Measurements from ENCODE around the gene PLEKHH1.

PLEKHH1 gene

GRCh38 chr14:67513631-67514108 is 19.4 kb upstream of the PLEKHH1 start:
- ChIA-PET CTCF (interaction anchor here (0.6 to 4.1 kb wide), 6 partner anchors 10 to 1155 kb away, joined by 3 to 32 read pairs (median 4); no protein-coding TSS in a partner anchor), POLR2A (interaction anchor here (0.8 to 1.2 kb wide), 2 partner anchors 19 to 182 kb away, joined by 3 read pairs; partner anchors contain the start of genes PLEKHH1 and RDH11)
- H3K9me3 ChIP-seq (ENCODE audit: control insufficient read depth, insufficient read depth, low read depth, low read length) = no peaks in the 10 kb centered on the region
- H3K36me3 ChIP-seq (ENCODE audit: control insufficient read depth in 2 of 2, insufficient read depth in 1 of 2, low read length in 2 of 2) = no peaks in the 10 kb centered on the region
- no peak overlapping the region for H3K27ac ChIP-seq (ENCODE audit: extremely low read depth, low read depth, low read length)
- no peaks in the 10 kb centered on the region for H3K4me1 ChIP-seq (ENCODE audit: control insufficient read depth, insufficient read depth, low read length)
- TF ChIP-seq GLIS1 (tag by site-specific recombination; IDR thresholded peaks at IDR 0.05) (peak; percentile 37; the same call in 1 of the 2 replicates), ZNF830 (tag by site-specific recombination; IDR thresholded peaks at IDR 0.05; ENCODE audit: low read depth) (no peak), KLF9 (tag by site-specific recombination; IDR thresholded peaks at IDR 0.05; ENCODE audit: low read depth) (no peak)
- no peak overlapping the region for H3K4me3 ChIP-seq (ENCODE audit: low read depth, low read length)

DNA sequence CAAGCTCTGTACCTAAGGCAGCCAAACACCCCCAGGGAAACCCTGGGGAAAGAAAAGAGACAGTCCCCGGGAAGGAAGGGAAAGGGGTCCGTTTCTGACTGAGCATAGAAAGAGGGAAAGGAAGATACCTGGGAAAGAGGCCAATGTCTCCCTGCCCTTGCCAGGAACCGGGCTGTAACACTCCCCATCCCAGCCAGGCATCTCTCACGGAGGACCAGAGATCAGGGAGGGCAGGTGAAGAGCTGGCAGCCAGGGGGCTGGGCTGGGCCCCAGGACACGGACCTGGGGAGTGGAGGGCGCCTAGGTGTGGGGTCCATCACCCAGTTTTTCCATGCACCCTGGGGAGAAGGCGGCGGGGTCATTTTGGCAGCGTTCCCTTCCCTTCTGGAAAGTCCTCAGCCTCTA is 18.9 kb upstream of the PLEKHH1 start:
- no peak for TF ChIP-seq KLF16 (tag by site-specific recombination; IDR thresholded peaks at IDR 0.05)
- TF ChIP-seq TCF7L2 (IDR thresholded peaks at IDR 0.05; ENCODE audit: borderline replicate concordance, low read depth, low read length) = no peak
- peak; percentile 88 for TF ChIP-seq ZNF335 (tag by site-specific recombination; conservative IDR thresholded peaks at IDR 0.05)
- no peak for TF ChIP-seq ZSCAN4 (tag by site-specific recombination; IDR thresholded peaks at IDR 0.05)
- TF ChIP-seq ZNF785 (tag by site-specific recombination; IDR thresholded peaks at IDR 0.05) = no peak
- no peak for TF ChIP-seq RBAK (tag by site-specific recombination; IDR thresholded peaks at IDR 0.05)
- TF ChIP-seq ZNF610 (tag by site-specific recombination; IDR thresholded peaks at IDR 0.05; ENCODE audit: borderline replicate concordance) = no peak
- TF ChIP-seq ZNF391 (tag by site-specific recombination; IDR thresholded peaks at IDR 0.05; ENCODE audit: borderline replicate concordance, low read depth) = no peak
- TF ChIP-seq ZNF514 (tag by site-specific recombination; IDR thresholded peaks at IDR 0.05) = no peak
- no peak for TF ChIP-seq ZNF777 (tag by site-specific recombination; IDR thresholded peaks at IDR 0.05; ENCODE audit: borderline replicate concordance)
- peak; percentile 55; the same call in 1 of the 2 replicates for TF ChIP-seq PRDM1 (tag by site-specific recombination; IDR thresholded peaks at IDR 0.05)
- TF ChIP-seq ZBTB48 (tag by site-specific recombination; IDR thresholded peaks at IDR 0.05) = 0 out of 2 replicates have a peak, but pooled peaks have one; percentile 45
- ChIA-PET CTCF (interaction anchor here (0.6 to 4.1 kb wide), 5 partner anchors 10 to 1155 kb away, joined by 3 to 32 read pairs (median 4); no protein-coding TSS in a partner anchor), POLR2A (no interaction called here)
- Histone ChIP-seq H3K36me3 (ENCODE audit: control insufficient read depth in 2 of 2, insufficient read depth in 1 of 2, low read length in 2 of 2) (no peaks in the 10 kb centered on the region), H3K9me3 (ENCODE audit: control insufficient read depth, insufficient read depth, low read depth, low read length) (no peaks in the 10 kb centered on the region), H3K4me3 (ENCODE audit: low read depth, low read length) (peak overlapping the region; percentile 61; the same call in 1 of the 2 replicates), H3K27ac (ENCODE audit: extremely low read depth, low read depth, low read length) (no peak overlapping the region), H3K4me1 (ENCODE audit: control insufficient read depth, insufficient read depth, low read length) (no peaks in the 10 kb centered on the region)

DNA sequence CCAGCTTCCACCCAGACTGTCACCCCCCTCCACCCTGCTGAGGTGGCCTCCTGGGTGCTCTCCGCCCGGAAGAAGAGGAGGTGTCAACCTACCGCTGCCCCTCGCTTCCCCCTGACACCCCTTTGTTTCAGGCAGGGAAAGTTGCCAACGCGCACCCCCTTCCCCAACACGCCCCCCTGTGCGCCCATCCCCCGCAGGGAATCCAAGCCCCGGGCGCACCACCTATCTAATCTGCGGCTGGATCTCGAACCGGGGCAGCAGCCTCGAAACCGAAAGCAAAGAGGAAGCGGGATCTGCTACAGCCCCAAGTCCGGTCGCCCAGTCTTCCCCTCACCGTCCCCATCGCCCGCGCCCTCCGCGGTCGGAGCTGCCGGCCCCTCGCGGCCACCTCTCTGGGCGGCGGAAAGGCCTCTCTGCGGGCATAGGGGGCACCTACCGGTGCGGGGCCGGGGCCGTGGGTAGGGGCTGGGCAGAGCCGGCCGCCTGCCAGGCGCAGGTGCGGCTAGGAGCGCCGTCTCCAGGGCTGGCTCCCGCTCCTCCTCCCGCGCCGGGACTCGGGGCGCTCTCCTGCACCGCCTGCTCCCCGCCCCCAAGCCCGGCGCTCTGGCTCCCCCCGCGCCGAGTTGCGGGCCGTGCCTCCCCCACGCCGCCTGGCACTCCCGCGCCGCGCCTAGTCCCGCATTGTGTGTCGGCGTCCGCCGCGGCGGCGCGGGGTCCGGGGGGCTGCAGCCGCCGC is 18.3 kb upstream of the PLEKHH1 start:
- no peaks in the 10 kb centered on the region for H3K36me3 ChIP-seq (ENCODE audit: control insufficient read depth in 2 of 2, insufficient read depth in 1 of 2, low read length in 2 of 2)
- H3K4me1 ChIP-seq (ENCODE audit: control insufficient read depth, insufficient read depth, low read length) = no peaks in the 10 kb centered on the region
- H3K4me3 ChIP-seq (ENCODE audit: low read depth, low read length) = peak overlapping the region; percentile 61
- H3K9me3 ChIP-seq (ENCODE audit: control insufficient read depth, insufficient read depth, low read depth, low read length) = no peaks in the 10 kb centered on the region
- POLR2A ChIA-PET = no interaction called here
- CTCF ChIA-PET = interaction anchor here (1.4 to 4.1 kb wide), 2 partner anchors 9 to 13 kb away, joined by 4 to 32 read pairs; no protein-coding TSS in a partner anchor
- H3K27ac ChIP-seq (ENCODE audit: extremely low read depth, low read depth, low read length) = peak overlapping the region; percentile 57; the same call in 1 of the 2 replicates
- 0 out of 2 replicates have a peak, but pooled peaks have one; percentile 60 for TF ChIP-seq KLF9 (tag by site-specific recombination; IDR thresholded peaks at IDR 0.05; ENCODE audit: low read depth)
- TF ChIP-seq ZEB2 (tag by site-specific recombination; IDR thresholded peaks at IDR 0.05) = peak; percentile 40; the same call in 1 of the 2 replicates
- no peak for TF ChIP-seq ZNF843 (tag by site-specific recombination; IDR thresholded peaks at IDR 0.05)
- TF ChIP-seq, protein P1, sequence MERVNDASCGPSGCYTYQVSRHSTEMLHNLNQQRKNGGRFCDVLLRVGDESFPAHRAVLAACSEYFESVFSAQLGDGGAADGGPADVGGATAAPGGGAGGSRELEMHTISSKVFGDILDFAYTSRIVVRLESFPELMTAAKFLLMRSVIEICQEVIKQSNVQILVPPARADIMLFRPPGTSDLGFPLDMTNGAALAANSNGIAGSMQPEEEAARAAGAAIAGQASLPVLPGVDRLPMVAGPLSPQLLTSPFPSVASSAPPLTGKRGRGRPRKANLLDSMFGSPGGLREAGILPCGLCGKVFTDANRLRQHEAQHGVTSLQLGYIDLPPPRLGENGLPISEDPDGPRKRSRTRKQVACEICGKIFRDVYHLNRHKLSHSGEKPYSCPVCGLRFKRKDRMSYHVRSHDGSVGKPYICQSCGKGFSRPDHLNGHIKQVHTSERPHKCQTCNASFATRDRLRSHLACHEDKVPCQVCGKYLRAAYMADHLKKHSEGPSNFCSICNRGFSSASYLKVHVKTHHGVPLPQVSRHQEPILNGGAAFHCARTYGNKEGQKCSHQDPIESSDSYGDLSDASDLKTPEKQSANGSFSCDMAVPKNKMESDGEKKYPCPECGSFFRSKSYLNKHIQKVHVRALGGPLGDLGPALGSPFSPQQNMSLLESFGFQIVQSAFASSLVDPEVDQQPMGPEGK (tag by site-specific recombination; IDR thresholded peaks at IDR 0.05) = peak; percentile 58
- TF ChIP-seq SCRT2 (tag by site-specific recombination; IDR thresholded peaks at IDR 0.05) = no peak
- TF ChIP-seq ZNF335 (tag by site-specific recombination; conservative IDR thresholded peaks at IDR 0.05) = peak; percentile 48; the same call in 1 of the 2 replicates
- no peak for TF ChIP-seq ZNF521 (tag by site-specific recombination; IDR thresholded peaks at IDR 0.05)
- TF ChIP-seq ZFHX2 (tag by site-specific recombination; conservative IDR thresholded peaks at IDR 0.05) = 0 out of 2 replicates have a peak, but pooled peaks have one; percentile 12
- peak; percentile 72 for TF ChIP-seq GLIS2 (tag by site-specific recombination; IDR thresholded peaks at IDR 0.05)
- TF ChIP-seq, protein P2, sequence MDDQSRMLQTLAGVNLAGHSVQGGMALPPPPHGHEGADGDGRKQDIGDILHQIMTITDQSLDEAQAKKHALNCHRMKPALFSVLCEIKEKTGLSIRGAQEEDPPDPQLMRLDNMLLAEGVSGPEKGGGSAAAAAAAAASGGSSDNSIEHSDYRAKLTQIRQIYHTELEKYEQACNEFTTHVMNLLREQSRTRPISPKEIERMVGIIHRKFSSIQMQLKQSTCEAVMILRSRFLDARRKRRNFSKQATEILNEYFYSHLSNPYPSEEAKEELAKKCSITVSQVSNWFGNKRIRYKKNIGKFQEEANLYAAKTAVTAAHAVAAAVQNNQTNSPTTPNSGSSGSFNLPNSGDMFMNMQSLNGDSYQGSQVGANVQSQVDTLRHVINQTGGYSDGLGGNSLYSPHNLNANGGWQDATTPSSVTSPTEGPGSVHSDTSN (CRISPR knock-in tag; IDR thresholded peaks at IDR 0.05) = 0 out of 2 replicates have a peak, but pooled peaks have one; percentile 19
- no peak for TF ChIP-seq ZNF488 (tag by site-specific recombination; IDR thresholded peaks at IDR 0.05)
- TF ChIP-seq HOXD13 (CRISPR knock-in tag; IDR thresholded peaks at IDR 0.05; ENCODE audit: borderline replicate concordance) = no peak
- no peak for TF ChIP-seq ZNF239 (tag by site-specific recombination; IDR thresholded peaks at IDR 0.05)
